ENCODE data around the gene MAP7. TPM values are rescaled to one million over a fixed set of nuclear protein-coding genes. Genes with fewer than 3 reads are reported as not detected.

MAP7 gene
- total and polyA plus RNA-seq, 4 donors, result 3.2 to 17.5 (median 8.3) TPM

GRCh38 chr6:136553166-136553787 is 3.1 kb upstream of the MAP7 start:
- WGBS, result 70% methylated on average over 5 of the region's 5 CpGs
- peaks cover 0 to 18% (median 10%) of the 10 kb centered on the region in 4 donors for H3K4me1 ChIP-seq (ENCODE audit: control insufficient read depth in 4 of 4, insufficient read depth in 4 of 4, low read length in 3 of 4)
- H3K4me3 ChIP-seq (ENCODE audit: low read depth in 1 of 3, low read length in 3 of 3), result no peak overlapping the region
- DNase-seq (ENCODE audit: low spot score), result no peak
- peaks cover 0 to 4% (median 1%) of the 10 kb centered on the region in 4 donors for H3K36me3 ChIP-seq (ENCODE audit: control insufficient read depth in 4 of 4, insufficient read depth in 3 of 4, low read depth in 1 of 4, low read length in 3 of 4)
- no peaks in the 10 kb centered on the region for H3K27me3 ChIP-seq (ENCODE audit: control insufficient read depth in 4 of 4, insufficient read depth in 4 of 4, low read length in 3 of 4)
- peak; percentile 40 to 66 for TF ChIP-seq HNF4A (conservative IDR thresholded peaks at IDR 0.05)
- no peak for TF ChIP-seq CTCF (IDR thresholded peaks at IDR 0.05; ENCODE audit: low read depth, low read length, missing input control)
- peak; percentile 14 for TF ChIP-seq SP1 (IDR thresholded peaks at IDR 0.05)
- H3K27ac ChIP-seq (ENCODE audit: low read depth in 1 of 2, low read length in 2 of 2), result no peak overlapping the region
- no peaks in the 10 kb centered on the region for H3K9me3 ChIP-seq (ENCODE audit: control insufficient read depth in 4 of 4, low read length in 3 of 4)
- no peak overlapping the region for H3K9ac ChIP-seq (ENCODE audit: low read depth in 1 of 2, low read length in 2 of 2)

- no peak for DNase-seq (ENCODE audit: low spot score)
- H3K27me3 ChIP-seq (ENCODE audit: control insufficient read depth in 4 of 4, insufficient read depth in 4 of 4, low read length in 3 of 4), result no peaks in the 10 kb centered on the region
- H3K9ac ChIP-seq (ENCODE audit: low read depth in 1 of 2, low read length in 2 of 2), result no peak overlapping the region
- WGBS, result 90% methylated on average over 4 of the region's 4 CpGs
- no peak overlapping the region for H3K4me3 ChIP-seq (ENCODE audit: low read depth in 1 of 3, low read length in 3 of 3)
- H3K27ac ChIP-seq (ENCODE audit: low read depth in 1 of 2, low read length in 2 of 2), result no peak overlapping the region
- TF ChIP-seq GABPA (IDR thresholded peaks at IDR 0.05 in 1 of 2, conservative IDR thresholded peaks at IDR 0.05 in 1 of 2), result no peak
- no peak for TF ChIP-seq REST (IDR thresholded peaks at IDR 0.05)
- no peak for TF ChIP-seq YY1 (IDR thresholded peaks at IDR 0.05)
- TF ChIP-seq CTCF (IDR thresholded peaks at IDR 0.05; ENCODE audit: low read depth, low read length, missing input control), result no peak
- no peak for TF ChIP-seq MAX (IDR thresholded peaks at IDR 0.05)
- TF ChIP-seq ATF3 (IDR thresholded peaks at IDR 0.05), result no peak
- TF ChIP-seq NR2F2 (IDR thresholded peaks at IDR 0.05), result no peak
- TF ChIP-seq HNF4G (IDR thresholded peaks at IDR 0.05), result no peak
- no peak for TF ChIP-seq RAD21 (IDR thresholded peaks at IDR 0.05)
- TF ChIP-seq FOXA2 (IDR thresholded peaks at IDR 0.05), result no peak
- TF ChIP-seq JUND (IDR thresholded peaks at IDR 0.05), result no peak
- no peaks in the 10 kb centered on the region for H3K9me3 ChIP-seq (ENCODE audit: control insufficient read depth in 4 of 4, low read length in 3 of 4)
- H3K36me3 ChIP-seq (ENCODE audit: control insufficient read depth in 4 of 4, insufficient read depth in 3 of 4, low read depth in 1 of 4, low read length in 3 of 4), result peaks cover 0 to 4% (median 0%) of the 10 kb centered on the region in 4 donors
- H3K4me1 ChIP-seq (ENCODE audit: control insufficient read depth in 4 of 4, insufficient read depth in 4 of 4, low read length in 3 of 4), result peaks cover 2 to 19% (median 11%) of the 10 kb centered on the region in 4 donors
These were observed 1.8 kb upstream of the MAP7 start for GRCh38 chr6:136552054-136552453.
